NCI-H345 treated with DMSO at 0.1 percent for 48 hours (cell line): ENCODE data around the gene EIF4G2.
"Not testable (repeated sequence)": the region's sequence is repeated elsewhere in the genome, so short reads cannot be mapped to it uniquely, and the experiment has no call there.

ENCODE experiments used
- DNase-seq: peaks from one replicate; lab custom pipeline; 2025; ENCODE audit not compliant: unreplicated experiment; lab: John Stamatoyannopoulos, UW

The EIF4G2 gene

GRCh38 chr11:10808553-10809372 lies at the start of gene EIF4G2:
EIF4G2 (minus strand) TSS chr11:10808926.
- DNase-seq: peak; percentile 96

DNA sequence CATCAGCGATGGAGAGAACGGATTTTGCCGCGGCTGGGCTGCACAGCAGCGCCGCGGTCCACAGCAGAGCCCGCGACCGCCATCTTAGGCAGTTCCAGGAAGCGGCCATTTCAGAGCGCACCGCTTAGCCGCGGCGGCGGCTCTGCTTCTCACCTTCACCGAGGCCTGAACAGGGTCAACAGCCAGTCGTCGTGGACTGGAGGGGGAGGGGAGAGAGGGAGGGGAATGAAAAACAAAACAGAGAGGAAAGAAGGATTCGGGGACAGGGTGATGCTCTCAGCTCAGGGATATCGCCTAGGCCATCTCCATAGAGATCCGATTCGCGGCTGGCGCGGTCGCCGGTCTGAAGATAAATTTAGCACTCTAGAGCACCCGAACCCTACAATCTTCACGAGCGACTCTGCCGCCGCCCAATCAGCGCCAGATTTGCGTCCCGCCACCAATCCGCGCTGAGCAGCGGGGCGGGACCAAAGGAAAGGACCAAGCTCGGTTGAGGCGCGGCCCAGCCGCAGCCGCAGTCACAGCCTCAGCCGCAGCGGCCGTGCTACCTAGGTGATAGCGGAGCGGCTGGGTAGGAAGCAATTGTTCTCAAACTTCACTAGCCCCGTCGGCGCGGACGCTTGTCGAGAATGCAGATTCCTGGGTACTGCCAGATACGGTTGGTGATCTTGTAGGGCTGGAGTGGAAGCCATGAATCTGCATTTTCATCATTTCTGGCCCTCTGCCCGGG lies 49.1 kb upstream of the EIF4G2 start, which contains the start of gene ZBED5:
TSS of gene ZBED5 (minus strand) at position 345 of the 730 bp plus-strand sequence. CDS start 3,108 bp downstream, outside the sequence.
- DNase-seq: peak; percentile 96

DNA sequence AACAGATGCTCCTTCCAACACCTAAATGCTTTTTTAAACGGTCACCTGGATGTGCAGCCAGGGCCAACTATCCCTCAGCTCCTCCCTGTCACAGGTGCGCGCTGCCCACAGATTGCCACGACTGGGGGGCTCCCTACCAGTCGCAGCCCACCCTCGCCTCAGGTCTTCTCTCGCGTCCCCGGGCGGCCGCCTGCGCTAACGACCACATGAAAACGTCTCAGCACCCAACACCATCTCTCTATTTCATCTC lies 48.7 kb upstream of the EIF4G2 start:
- no peak for DNase-seq

GRCh38 chr11:10856689-10857458 lies 48.1 kb upstream of the EIF4G2 start:
- no peak for DNase-seq

- DNase-seq: no peak
Observed at GRCh38 chr11:10855295-10855694, 46.6 kb upstream of the EIF4G2 start.

GRCh38 chr11:10847960-10848860 lies 39.5 kb upstream of the EIF4G2 start:
- no peak for DNase-seq

- DNase-seq: no peak
Observed at GRCh38 chr11:10846660-10847059, 37.9 kb upstream of the EIF4G2 start.

- DNase-seq: no peak
Observed at GRCh38 chr11:10845589-10845988, 36.9 kb upstream of the EIF4G2 start.

DNA sequence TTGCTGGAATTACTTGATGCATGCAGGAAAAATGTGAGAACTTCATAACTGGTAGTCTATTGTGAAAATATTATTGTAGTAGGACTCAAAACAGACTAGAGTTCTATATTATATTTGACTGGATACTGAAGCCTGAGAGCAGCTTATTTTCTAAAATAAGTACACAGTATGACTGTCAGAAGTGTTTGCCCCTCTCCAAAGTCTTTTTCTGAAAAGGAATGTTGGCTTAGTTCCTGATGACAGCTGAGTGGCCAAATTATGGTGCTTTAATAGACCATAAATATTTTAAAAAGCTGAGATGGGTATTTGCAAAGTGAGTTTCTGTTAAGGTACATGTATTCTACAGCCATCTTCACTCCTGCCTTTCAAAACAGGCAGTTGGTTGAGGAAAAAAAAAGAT lies 36.1 kb upstream of the EIF4G2 start:
- no peak for DNase-seq

DNA sequence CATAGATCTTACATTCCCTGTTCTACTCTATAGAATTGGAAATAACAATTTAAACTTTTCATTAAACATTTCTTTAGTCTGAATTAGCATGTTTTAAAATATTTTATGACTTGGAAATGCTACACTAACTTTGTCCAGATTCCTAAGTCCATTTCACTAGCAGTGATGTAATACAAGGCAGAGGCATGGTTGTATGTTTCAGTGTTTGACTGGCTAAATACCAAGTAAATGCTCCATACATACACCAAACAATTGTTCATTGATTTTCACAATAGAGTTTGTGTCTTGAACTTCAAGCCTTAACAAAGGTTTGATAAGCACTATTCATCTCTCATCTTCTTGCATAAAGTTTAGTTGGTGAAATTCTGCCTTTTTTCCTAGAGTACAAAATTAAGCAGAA lies 35.6 kb upstream of the EIF4G2 start:
- DNase-seq: no peak

DNA sequence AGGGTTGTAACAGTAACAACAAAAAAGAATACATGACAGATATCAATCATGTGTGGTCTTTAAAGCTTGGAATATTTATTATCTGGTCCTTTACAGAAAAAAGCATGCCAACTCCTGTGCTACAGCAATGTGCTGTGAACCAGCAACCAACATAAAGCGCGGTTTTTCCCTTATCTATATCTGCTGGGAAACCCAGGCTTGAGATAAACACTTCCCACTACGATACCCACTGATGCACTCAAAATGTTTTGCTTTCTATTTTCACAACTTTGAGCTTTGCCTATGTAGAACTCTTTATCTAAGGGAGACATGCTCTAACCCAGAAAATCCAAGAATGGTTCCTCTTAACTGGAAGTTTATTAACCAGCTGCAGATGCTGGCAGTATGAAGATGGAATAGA lies 30.2 kb upstream of the EIF4G2 start:
- no peak for DNase-seq

DNA sequence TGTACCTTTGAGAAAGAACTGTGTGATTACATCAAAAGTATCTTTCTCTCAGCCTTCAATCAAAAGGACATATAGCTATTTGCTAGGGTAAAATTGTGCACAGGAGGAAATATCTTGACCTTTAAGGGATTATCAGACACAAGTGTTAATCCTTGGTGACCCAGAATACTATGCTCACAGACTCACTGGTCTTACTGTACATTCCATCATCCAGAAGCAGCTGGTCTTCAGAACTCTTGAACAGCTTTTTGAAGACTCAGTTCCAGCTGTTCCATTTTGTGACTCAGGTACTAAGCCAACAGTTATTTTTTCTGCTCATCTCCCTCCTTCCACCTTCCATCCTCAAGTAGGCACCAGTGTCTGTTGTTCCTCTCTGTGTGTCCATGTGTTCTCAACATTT lies 29.4 kb upstream of the EIF4G2 start:
- DNase-seq: no peak

DNA sequence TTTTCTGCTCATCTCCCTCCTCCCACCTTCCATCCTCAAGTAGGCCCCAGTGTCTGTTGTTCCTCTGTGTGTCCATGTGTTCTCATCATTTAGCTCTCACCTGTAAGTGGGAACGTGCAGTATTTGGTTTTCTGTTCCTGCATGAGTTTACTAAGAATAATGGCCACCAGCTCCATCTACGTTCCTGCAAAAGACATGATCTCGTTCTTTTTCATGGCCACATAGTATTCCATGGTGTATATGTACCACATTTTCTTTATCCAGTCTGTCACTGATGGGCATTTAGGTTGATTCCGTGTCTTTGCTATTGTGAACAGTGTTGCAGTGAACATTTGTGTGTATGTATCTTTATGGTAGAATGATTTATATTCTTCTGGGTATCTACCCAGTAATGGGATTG lies 28.2 kb upstream of the EIF4G2 start:
- not testable (repeated sequence) for DNase-seq

- no peak for DNase-seq
Observed at GRCh38 chr11:10829139-10829538, 20.4 kb upstream of the EIF4G2 start.

DNA sequence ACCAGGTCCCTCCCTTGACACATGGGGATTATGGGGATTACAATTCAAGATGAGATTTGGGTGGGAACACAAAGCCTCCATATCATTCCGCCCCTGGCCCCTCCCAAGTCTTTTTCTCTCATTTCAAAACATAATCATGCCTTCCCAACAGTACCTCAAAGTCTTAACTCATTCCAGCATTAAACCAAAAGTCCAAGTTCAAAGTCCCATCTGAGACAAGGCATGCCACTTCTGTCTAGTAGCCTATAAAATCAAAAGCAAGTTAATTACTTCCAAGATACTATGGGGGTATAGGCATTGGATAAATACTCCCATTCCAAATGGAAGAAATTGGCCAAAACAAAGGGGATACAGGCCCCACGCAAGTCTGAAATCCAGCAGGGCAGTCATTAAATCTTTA lies 19.7 kb upstream of the EIF4G2 start:
- no peak for DNase-seq

GRCh38 chr11:10824888-10825287 lies 16.2 kb upstream of the EIF4G2 start:
- DNase-seq: no peak

DNA sequence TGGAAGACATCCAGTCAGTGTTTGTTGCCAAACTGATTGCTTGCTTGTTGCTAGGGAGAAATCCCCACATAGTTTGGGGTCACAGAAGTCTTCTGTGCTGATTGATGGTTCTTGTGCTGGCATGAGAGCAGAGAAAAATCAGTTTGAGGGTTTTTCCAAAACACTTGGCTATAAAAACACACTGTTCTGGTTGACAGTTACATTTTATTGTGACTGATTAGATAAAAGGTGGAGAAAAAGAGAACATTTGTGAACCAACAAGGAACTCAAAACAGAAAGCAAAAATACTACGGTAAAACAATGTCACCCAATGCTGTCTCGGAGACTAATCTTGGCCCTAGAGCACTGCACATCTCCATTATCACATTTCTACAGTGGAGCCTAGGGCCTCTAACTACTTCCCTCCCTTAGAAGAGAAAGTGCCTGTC lies 14.4 kb upstream of the EIF4G2 start:
- no peak for DNase-seq

- DNase-seq: not testable (repeated sequence)
Observed at GRCh38 chr11:10822491-10822890, 13.8 kb upstream of the EIF4G2 start.

GRCh38 chr11:10818594-10818993 lies 9.9 kb upstream of the EIF4G2 start:
- no peak for DNase-seq

DNA sequence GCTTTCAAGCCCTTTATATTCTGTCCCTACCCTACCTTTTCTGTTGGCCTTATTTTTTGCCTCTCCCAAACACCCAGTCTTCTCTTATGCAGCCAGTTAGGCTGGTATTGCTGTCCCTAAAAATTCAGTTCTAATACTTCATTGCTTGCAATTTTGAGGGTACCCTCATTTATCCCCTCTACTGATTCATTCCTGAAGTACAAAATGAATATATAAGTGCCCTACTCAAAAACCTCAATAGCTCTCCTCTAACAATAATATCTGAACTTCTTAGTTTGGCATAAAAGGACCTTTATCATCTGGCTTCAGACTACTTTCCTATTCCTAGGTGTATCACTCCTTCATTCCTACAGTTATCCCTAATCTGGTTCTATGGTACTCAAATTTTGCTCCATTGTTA lies 5.2 kb upstream of the EIF4G2 start:
- no peak for DNase-seq
